ENCODE data around the gene ZBTB20. TPM values are rescaled to one million over a fixed set of nuclear protein-coding genes. Genes with fewer than 3 reads are reported as not detected.
A peak's percentile ranks its signal among the peaks of the same experiment; 100 is the strongest.

Gene ZBTB20
- total RNA-seq, 6 experiments from 2014 or later: 8.0 to 14.1 (median 10.4) TPM

GRCh38 chr3:114664006-114664405 is 483.1 kb downstream of the ZBTB20 start:
- TF ChIP-seq CTCF (IDR thresholded peaks at IDR 0.05): no peak

GRCh38 chr3:114660808-114661207 is 486.3 kb downstream of the ZBTB20 start:
- H3K4me1 Mint-ChIP-seq (ENCODE audit: low read depth): peaks cover 26% of the 10 kb centered on the region
- peak overlapping the region; percentile 51 for H3K27ac Mint-ChIP-seq
- no peak for TF ChIP-seq CTCF (IDR thresholded peaks at IDR 0.05)
- no peaks in the 10 kb centered on the region for H3K9me3 Mint-ChIP-seq
- peak overlapping the region; percentile 66; the same call in 1 of the 2 replicates for H3K4me3 Mint-ChIP-seq
- H3K27me3 Mint-ChIP-seq (ENCODE audit: insufficient read depth): no peaks in the 10 kb centered on the region
- DNase-seq: no peak
- no peaks in the 10 kb centered on the region; the same call in 1 of the 2 replicates for H3K36me3 Mint-ChIP-seq (ENCODE audit: low read depth)

More at GRCh38 chr3:114664006-114664405, 483.1 kb downstream of the ZBTB20 start:
- no peaks in the 10 kb centered on the region for H3K27me3 Mint-ChIP-seq (ENCODE audit: insufficient read depth)
- H3K36me3 Mint-ChIP-seq (ENCODE audit: low read depth): no peaks in the 10 kb centered on the region; the same call in 1 of the 2 replicates
- H3K4me1 Mint-ChIP-seq (ENCODE audit: low read depth): peaks cover 25% of the 10 kb centered on the region
- DNase-seq: peak; percentile 16
- no peaks in the 10 kb centered on the region for H3K9me3 Mint-ChIP-seq
- no peak overlapping the region for H3K27ac Mint-ChIP-seq
- H3K4me3 Mint-ChIP-seq: no peak overlapping the region

GRCh38 chr3:114660124-114660523 is 487.0 kb downstream of the ZBTB20 start:
- TF ChIP-seq CTCF (IDR thresholded peaks at IDR 0.05): no peak
- Mint-ChIP-seq H3K27ac (peak overlapping the region; percentile 51), H3K4me3 (peak overlapping the region; percentile 66)

GRCh38 chr3:114659109-114660061 is 487.7 kb downstream of the ZBTB20 start:
- Mint-ChIP-seq H3K4me3 (peak overlapping the region; percentile 32; the same call in 1 of the 2 replicates), H3K27me3 (ENCODE audit: insufficient read depth) (no peaks in the 10 kb centered on the region), H3K4me1 (ENCODE audit: low read depth) (peaks cover 26% of the 10 kb centered on the region), H3K36me3 (ENCODE audit: low read depth) (no peaks in the 10 kb centered on the region; the same call in 1 of the 2 replicates), H3K9me3 (no peaks in the 10 kb centered on the region), H3K27ac (peak overlapping the region; percentile 71)
- no peak for DNase-seq
- TF ChIP-seq CTCF (IDR thresholded peaks at IDR 0.05): peak; percentile 27; the same call in 1 of the 2 replicates

More at GRCh38 chr3:114660124-114660523, 487.0 kb downstream of the ZBTB20 start:
- no peaks in the 10 kb centered on the region; the same call in 1 of the 2 replicates for H3K36me3 Mint-ChIP-seq (ENCODE audit: low read depth)
- H3K9me3 Mint-ChIP-seq: no peaks in the 10 kb centered on the region
- DNase-seq: peak; percentile 22
- no peaks in the 10 kb centered on the region for H3K27me3 Mint-ChIP-seq (ENCODE audit: insufficient read depth)
- H3K4me1 Mint-ChIP-seq (ENCODE audit: low read depth): peaks cover 26% of the 10 kb centered on the region

GRCh38 chr3:114651555-114651954 is 495.5 kb downstream of the ZBTB20 start:
- Mint-ChIP-seq H3K4me1 (ENCODE audit: low read depth) (peaks cover 37% of the 10 kb centered on the region), H3K27ac (no peak overlapping the region), H3K4me3 (no peak overlapping the region), H3K9me3 (no peaks in the 10 kb centered on the region), H3K36me3 (ENCODE audit: low read depth) (no peaks in the 10 kb centered on the region), H3K27me3 (ENCODE audit: insufficient read depth) (no peaks in the 10 kb centered on the region)
- no peak for DNase-seq
- no peak for TF ChIP-seq CTCF (IDR thresholded peaks at IDR 0.05)

Measured in HFFc6 (cell line).